ENCODE measurements around the gene PEPD.
A peak's percentile ranks its signal among the peaks of the same experiment; 100 is the strongest.

Gene PEPD

GRCh38 chr19:33418461-33418860, 103.1 kb downstream of the PEPD start:
- DNase-seq, result no peak

- DNase-seq, result no peak
Measured at GRCh38 chr19:33417751-33418150, 103.8 kb downstream of the PEPD start.

GRCh38 chr19:33416307-33417215, 105.0 kb downstream of the PEPD start:
- peak; percentile 44 for DNase-seq

GRCh38 chr19:33414667-33415605, 106.7 kb downstream of the PEPD start:
- no peak for DNase-seq

GRCh38 chr19:33413868-33414666, 107.5 kb downstream of the PEPD start:
- no peak for DNase-seq

- no peak for DNase-seq
Measured at GRCh38 chr19:33413426-33413725, 108.2 kb downstream of the PEPD start.

GRCh38 chr19:33412601-33413425, 108.8 kb downstream of the PEPD start:
- DNase-seq, result no peak

GRCh38 chr19:33411621-33412180, 109.9 kb downstream of the PEPD start:
- no peak for DNase-seq

- no peak for DNase-seq
Measured at GRCh38 chr19:33410915-33411401, 110.6 kb downstream of the PEPD start.

- no peak for DNase-seq
Measured at GRCh38 chr19:33409906-33410685, 111.5 kb downstream of the PEPD start.

GRCh38 chr19:33408538-33409434, 112.8 kb downstream of the PEPD start:
- DNase-seq, result no peak

- DNase-seq, result no peak
Measured at GRCh38 chr19:33408116-33408515, 113.5 kb downstream of the PEPD start.

- DNase-seq, result no peak
Measured at GRCh38 chr19:33407716-33408115, 113.9 kb downstream of the PEPD start.

GRCh38 chr19:33407140-33407551, 114.4 kb downstream of the PEPD start:
- no peak for DNase-seq

GRCh38 chr19:33406521-33407139, 115.0 kb downstream of the PEPD start:
- peak; percentile 9 for DNase-seq

- no peak for DNase-seq
Measured at GRCh38 chr19:33405553-33406461, 115.8 kb downstream of the PEPD start.

GRCh38 chr19:33405254-33405552, 116.4 kb downstream of the PEPD start:
- DNase-seq, result no peak

Data from SHP77 treated with DMSO at 0.1 percent for 48 hours (cell line).